ENCODE measurements around the gene EEA1.
"Not testable (repeated sequence)": the region's sequence is repeated elsewhere in the genome, so short reads cannot be mapped to it uniquely, and the experiment has no call there.

The EEA1 gene

GRCh38 chr12:92794814-92795213, 134.3 kb downstream of the EEA1 start:
- no peak for DNase-seq

GRCh38 chr12:92794356-92794755, 134.7 kb downstream of the EEA1 start:
- not testable (repeated sequence) for DNase-seq

GRCh38 chr12:92786045-92786444, 143.1 kb downstream of the EEA1 start:
- DNase-seq = no peak

- DNase-seq = no peak
These were observed 143.5 kb downstream of the EEA1 start for GRCh38 chr12:92785563-92785950.

- no peak for DNase-seq
These were observed 144.1 kb downstream of the EEA1 start for GRCh38 chr12:92784797-92785562.

GRCh38 chr12:92784356-92784755, 144.7 kb downstream of the EEA1 start:
- no peak for DNase-seq

GRCh38 chr12:92779902-92780301, 149.2 kb downstream of the EEA1 start:
- DNase-seq = no peak

- no peak for DNase-seq
These were observed 150.6 kb downstream of the EEA1 start for GRCh38 chr12:92778525-92778924.

- DNase-seq = no peak
These were observed 153.7 kb downstream of the EEA1 start for GRCh38 chr12:92775416-92775815.

GRCh38 chr12:92771001-92771400, 158.1 kb downstream of the EEA1 start:
- no peak for DNase-seq

- DNase-seq = no peak
These were observed 159.8 kb downstream of the EEA1 start for GRCh38 chr12:92769124-92769901.

- no peak for DNase-seq
These were observed 163.2 kb downstream of the EEA1 start for GRCh38 chr12:92765871-92766270.

GRCh38 chr12:92764831-92765230, 164.3 kb downstream of the EEA1 start:
- no peak for DNase-seq

GRCh38 chr12:92762773-92763172, 166.3 kb downstream of the EEA1 start:
- no peak for DNase-seq

GRCh38 chr12:92759634-92760268, 169.3 kb downstream of the EEA1 start:
- DNase-seq = no peak

GRCh38 chr12:92757597-92758121, 171.4 kb downstream of the EEA1 start:
- no peak for DNase-seq

- no peak for DNase-seq
These were observed 172.0 kb downstream of the EEA1 start for GRCh38 chr12:92756898-92757596.

- DNase-seq = no peak
These were observed 174.9 kb downstream of the EEA1 start for GRCh38 chr12:92753976-92754885.

GRCh38 chr12:92749691-92750090, 179.4 kb downstream of the EEA1 start:
- DNase-seq = not testable (repeated sequence)

GRCh38 chr12:92747151-92747550, 181.9 kb downstream of the EEA1 start:
- no peak for DNase-seq

- DNase-seq = no peak
These were observed 183.1 kb downstream of the EEA1 start for GRCh38 chr12:92745856-92746550.
